Osteoblast (primary cell): ENCODE data around the gene INHA. TPM values are rescaled to one million over a fixed set of nuclear protein-coding genes. Genes with fewer than 3 reads are reported as not detected.

Source experiments
- DNase-seq: peaks from one replicate; pipeline ENCODE4 v3.0.0; 2011; ENCODE audit warnings: low spot score, mixed read lengths; ENCODE audit not compliant: insufficient read length; ENCODE audit errors: missing footprints
- H2AFZ ChIP-seq: 2 replicates; pipeline ENCODE4 v1.6.0; 2011; ENCODE audit warnings: mild to moderate bottlenecking, low read length
- H3K27ac ChIP-seq: 2 replicates; pipeline ENCODE4 v1.5.1; 2011; ENCODE audit warnings: mild to moderate bottlenecking, low read depth, low read length, moderate library complexity
- H3K27me3 ChIP-seq: 2 replicates; pipeline ENCODE4 v1.6.0; 2012; ENCODE audit warnings: mild to moderate bottlenecking, control low read depth, inconsistent platforms, low read length, moderate library complexity; ENCODE audit not compliant: insufficient read depth
- H3K36me3 ChIP-seq: 2 replicates; pipeline ENCODE4 v1.5.1; 2011; ENCODE audit warnings: mild to moderate bottlenecking, low read length, control low read depth, moderate library complexity; ENCODE audit not compliant: insufficient read depth
- H3K4me1 ChIP-seq: 2 replicates; pipeline ENCODE4 v1.5.1; 2011; ENCODE audit warnings: mild to moderate bottlenecking, low read length, control low read depth, moderate library complexity; ENCODE audit not compliant: insufficient read depth
- H3K4me2 ChIP-seq: 2 replicates; pipeline ENCODE4 v1.6.0; 2011; ENCODE audit warnings: mild to moderate bottlenecking, low read length; ENCODE audit not compliant: insufficient read depth
- H3K4me3 ChIP-seq: fragments of 200-600 bp; sonication (generic); 3 replicates; pipeline ENCODE4 v1.5.1; 2012; ENCODE audit warnings: mild to moderate bottlenecking, low read length, inconsistent platforms; ENCODE audit not compliant: insufficient read depth
- H3K79me2 ChIP-seq: 2 replicates; pipeline ENCODE4 v1.6.0; 2012; ENCODE audit warnings: mild to moderate bottlenecking, low read length, control low read depth, inconsistent platforms; ENCODE audit not compliant: insufficient read depth
- H3K9me3 ChIP-seq: 2 replicates; pipeline ENCODE4 v1.5.1; 2011; ENCODE audit warnings: low read depth, low read length, control low read depth
- H4K20me1 ChIP-seq: 2 replicates; pipeline ENCODE4 v1.6.0; 2012; ENCODE audit warnings: mild to moderate bottlenecking, low read length, control low read depth; ENCODE audit not compliant: insufficient read depth
- total RNA-seq: library from RNA; depleted of rRNA; stranded (reverse); fragments of >200 nt; gene quantifications from 2 replicates; pipeline ENCODE4 v1.2.3, GENCODE V29; 2012
- TF ChIP-seq, protein P1 (sequence below): IDR thresholded peaks from 2 replicates; pipeline ENCODE4 v1.5.1; 2011; ENCODE audit warnings: mild to moderate bottlenecking, low read depth, low read length, moderate library complexity; ENCODE audit errors: extremely low read depth

The INHA gene
- total RNA-seq, 1 donor = under 0.01 TPM

DNA sequence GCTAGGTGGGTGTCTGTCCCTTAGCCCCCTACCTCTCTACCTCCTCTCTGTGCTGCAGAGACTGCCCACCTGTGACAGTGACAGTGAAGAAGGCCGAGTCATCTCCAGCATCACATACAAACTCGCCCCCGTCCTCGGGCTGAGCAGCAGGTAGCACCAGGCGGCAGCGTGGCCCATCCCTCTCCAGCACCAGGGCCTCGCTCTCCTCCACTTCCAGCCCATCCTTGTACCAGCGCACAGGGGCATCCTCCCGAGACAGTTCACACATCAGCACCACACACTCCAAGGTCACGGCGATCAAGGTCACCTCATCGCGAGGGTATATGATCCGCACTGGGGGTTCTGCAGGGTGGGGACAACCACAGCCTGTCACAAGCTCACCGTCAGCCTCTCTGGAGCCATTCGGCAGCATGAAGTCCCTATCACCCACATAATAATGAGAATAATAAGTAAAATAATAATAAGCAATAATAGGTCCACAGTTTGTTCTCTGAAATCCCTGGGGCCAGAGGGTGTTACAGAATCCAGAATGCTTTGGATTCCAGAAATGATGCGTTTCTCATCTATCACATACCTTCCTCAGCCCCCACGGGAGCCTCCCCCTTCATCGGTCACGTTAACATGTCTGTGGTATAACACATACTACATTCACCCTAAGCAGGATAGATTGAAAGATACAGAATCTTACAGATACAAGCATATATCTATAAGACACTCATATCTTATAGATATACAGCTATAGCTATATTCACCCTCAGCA is 12.8 kb upstream of the INHA start:
- H3K27ac ChIP-seq = no peak overlapping the region
- no peaks in the 10 kb centered on the region for H3K4me1 ChIP-seq
- no peaks in the 10 kb centered on the region for H4K20me1 ChIP-seq
- H3K4me3 ChIP-seq = no peak overlapping the region
- no peaks in the 10 kb centered on the region for H3K36me3 ChIP-seq
- TF ChIP-seq, protein P1, sequence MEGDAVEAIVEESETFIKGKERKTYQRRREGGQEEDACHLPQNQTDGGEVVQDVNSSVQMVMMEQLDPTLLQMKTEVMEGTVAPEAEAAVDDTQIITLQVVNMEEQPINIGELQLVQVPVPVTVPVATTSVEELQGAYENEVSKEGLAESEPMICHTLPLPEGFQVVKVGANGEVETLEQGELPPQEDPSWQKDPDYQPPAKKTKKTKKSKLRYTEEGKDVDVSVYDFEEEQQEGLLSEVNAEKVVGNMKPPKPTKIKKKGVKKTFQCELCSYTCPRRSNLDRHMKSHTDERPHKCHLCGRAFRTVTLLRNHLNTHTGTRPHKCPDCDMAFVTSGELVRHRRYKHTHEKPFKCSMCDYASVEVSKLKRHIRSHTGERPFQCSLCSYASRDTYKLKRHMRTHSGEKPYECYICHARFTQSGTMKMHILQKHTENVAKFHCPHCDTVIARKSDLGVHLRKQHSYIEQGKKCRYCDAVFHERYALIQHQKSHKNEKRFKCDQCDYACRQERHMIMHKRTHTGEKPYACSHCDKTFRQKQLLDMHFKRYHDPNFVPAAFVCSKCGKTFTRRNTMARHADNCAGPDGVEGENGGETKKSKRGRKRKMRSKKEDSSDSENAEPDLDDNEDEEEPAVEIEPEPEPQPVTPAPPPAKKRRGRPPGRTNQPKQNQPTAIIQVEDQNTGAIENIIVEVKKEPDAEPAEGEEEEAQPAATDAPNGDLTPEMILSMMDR = no peak
- no peaks in the 10 kb centered on the region for H3K27me3 ChIP-seq
- no peak overlapping the region for H3K4me2 ChIP-seq
- DNase-seq = peak; percentile 65
- H3K9me3 ChIP-seq = no peaks in the 10 kb centered on the region
- no peaks in the 10 kb centered on the region for H3K79me2 ChIP-seq
- H2AFZ ChIP-seq = no peak overlapping the region

DNA sequence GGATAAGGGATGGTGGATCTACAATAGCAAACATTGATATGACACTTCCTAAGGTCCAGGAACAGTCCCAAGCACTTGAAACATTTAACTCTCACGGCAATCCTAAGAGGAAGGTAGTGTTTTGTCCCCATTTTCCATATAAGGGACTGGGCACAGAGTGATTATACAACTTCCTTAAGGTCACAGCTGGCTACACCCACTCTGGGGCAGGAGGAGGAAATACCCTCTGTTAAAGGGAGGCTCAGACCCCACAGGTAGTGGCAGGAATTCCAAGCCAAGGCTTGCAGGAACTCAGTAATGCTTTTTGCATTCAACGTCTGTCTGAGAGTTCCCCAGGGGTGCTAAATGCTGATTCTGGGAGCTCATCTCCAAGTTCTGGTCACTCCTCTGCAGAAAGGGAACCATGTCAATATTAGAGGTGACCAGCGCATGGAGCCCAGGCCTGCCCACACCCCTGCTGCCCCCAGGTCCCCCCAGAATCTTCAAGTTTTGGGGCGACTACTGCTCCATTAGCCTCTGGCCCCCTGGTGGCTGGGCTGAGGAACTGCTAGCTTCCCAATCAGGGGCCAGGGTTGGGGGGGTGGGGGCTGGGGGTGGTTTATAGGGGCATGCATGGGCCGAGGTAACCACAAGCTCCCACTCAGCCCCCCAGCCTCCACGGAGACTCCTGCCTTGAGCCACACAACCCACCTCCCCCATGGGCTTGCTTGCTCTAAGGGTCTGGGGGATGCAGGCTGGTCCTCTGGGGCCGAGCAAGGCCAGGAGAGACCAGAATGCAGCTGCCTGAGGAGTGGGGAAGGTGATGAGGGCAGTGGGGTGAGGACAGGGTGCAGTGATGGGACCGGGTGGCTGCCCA is 11.8 kb upstream of the INHA start:
- Histone ChIP-seq H3K36me3 (no peaks in the 10 kb centered on the region), H3K79me2 (no peaks in the 10 kb centered on the region), H4K20me1 (peaks cover 2% of the 10 kb centered on the region), H3K9me3 (no peaks in the 10 kb centered on the region), H3K4me1 (no peaks in the 10 kb centered on the region), H2AFZ (no peak overlapping the region), H3K4me3 (no peak overlapping the region), H3K4me2 (no peak overlapping the region), H3K27ac (no peak overlapping the region), H3K27me3 (no peaks in the 10 kb centered on the region)
- peak; percentile 96 for DNase-seq
- TF ChIP-seq, protein P1 = peak; percentile 46

DNA sequence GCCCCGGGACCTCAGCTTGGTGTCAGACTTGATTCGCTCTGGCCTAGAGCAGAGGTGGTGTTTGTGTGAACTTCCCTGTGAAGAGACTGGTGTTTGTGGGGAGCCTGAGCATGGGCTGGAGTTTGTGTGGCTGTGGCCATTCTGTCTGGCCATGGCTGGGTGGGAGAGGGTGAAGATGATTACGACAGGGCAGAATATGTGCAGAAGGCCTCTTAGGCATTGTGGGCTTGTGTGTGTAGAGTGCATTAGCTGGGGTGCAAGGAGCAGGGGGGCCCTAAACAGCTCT is 11.3 kb upstream of the INHA start:
- Histone ChIP-seq H2AFZ (no peak overlapping the region), H3K27me3 (no peaks in the 10 kb centered on the region), H3K4me1 (no peaks in the 10 kb centered on the region), H3K9me3 (no peaks in the 10 kb centered on the region), H3K36me3 (no peaks in the 10 kb centered on the region), H3K4me3 (no peak overlapping the region), H4K20me1 (peaks cover 4% of the 10 kb centered on the region), H3K27ac (no peak overlapping the region), H3K4me2 (no peak overlapping the region), H3K79me2 (no peaks in the 10 kb centered on the region)
- TF ChIP-seq, protein P1 = no peak
- DNase-seq = peak; percentile 81
